K562 (cell line): Measurements from ENCODE around the gene MCM6. TPM values are rescaled to one million over a fixed set of nuclear protein-coding genes. Genes with fewer than 3 reads are reported as not detected.
A peak's percentile ranks its signal among the peaks of the same experiment; 100 is the strongest.

Experiments used
- ATAC-seq: fragments of 200-7000 bp; cut with Tn5 transposase; 3 replicates; pipeline ENCODE4 v1.9.1; 2020; ENCODE audit warnings: moderate library complexity
- BruUV-seq: library from RNA; stranded (reverse); fragments of 400-500 nt; replicated peaks from 2 replicates; lab custom pipeline; 2021; lab: Mats Ljungman, UMichigan
- CTCF ChIA-PET: fragments of 300-600 bp; formaldehyde crosslinking; extraction: SDS; loops from one replicate; lab custom pipeline; 2021; ENCODE audit warnings: low intra/inter-chr PET ratio; lab: Yijun Ruan, JAX
- POLR2A ChIA-PET: fragments of 300-600, 350-650 bp; sonication (Branson Sonifier 250); formaldehyde crosslinking; extraction: SDS; loops from one replicate; lab custom pipeline; 2021; ENCODE audit warnings: antibody characterized with exemption, inconsistent platforms; lab: Yijun Ruan, JAX
- DNase-seq, 4 experiments: peaks; one replicate each; pipeline versions ENCODE4 v3.0.0 to v3.0.0-alpha.2; 2011 to 2018; ENCODE audit warnings: low spot score in 3 of 4, mixed read lengths in 3 of 4; ENCODE audit errors: extremely low read depth in 1 of 4
- FAIRE-seq: peaks from 2 replicates; lab custom pipeline; 2011; peaks lifted over from hg19 to GRCh38; lab: Jason Lieb, UNC
- H2AFZ ChIP-seq: 2 replicates; pipeline ENCODE4 v1.6.0; 2011; ENCODE audit warnings: low read depth, low read length, control low read depth, inconsistent platforms
- H3K27ac ChIP-seq: fragments of 200-600 bp; 3 replicates; pipeline ENCODE4 v1.8.0; 2011; ENCODE audit warnings: low read depth, mild to moderate bottlenecking, control low read depth, inconsistent platforms, low read length, moderate library complexity, mixed read lengths; ENCODE audit errors: extremely low read depth
- H3K27me3 ChIP-seq, 2 experiments: fragments of 300-600 bp in 1 of 2; 2 replicates in 1 of 2; 3 replicates in 1 of 2; pipeline versions ENCODE4 v1.6.0 to v1.8.0; 2011; ENCODE audit warnings: inconsistent platforms in 2 of 2, low read length in 2 of 2, mild to moderate bottlenecking in 1 of 2, mixed read lengths in 1 of 2, moderate library complexity in 1 of 2; ENCODE audit not compliant: control insufficient read depth in 2 of 2, insufficient read depth in 2 of 2
- H3K36me3 ChIP-seq: fragments of 300-600 bp; 3 replicates; pipeline ENCODE4 v1.8.0; 2011; ENCODE audit warnings: mild to moderate bottlenecking, low read length, inconsistent platforms; ENCODE audit not compliant: control insufficient read depth, insufficient read depth
- H3K4me1 ChIP-seq, 2 experiments: fragments of 200-600 bp in 1 of 2; replicated peaks in 1 of 2; 2 replicates in 1 of 2; 3 replicates in 1 of 2; pipeline versions ENCODE4 v1.5.1 to v1.8.0; 2011; ENCODE audit warnings: inconsistent platforms in 2 of 2, low read length in 2 of 2, mild to moderate bottlenecking in 1 of 2, mixed read lengths in 1 of 2, moderate library complexity in 1 of 2; ENCODE audit not compliant: control insufficient read depth in 2 of 2, insufficient read depth in 2 of 2
- H3K4me2 ChIP-seq: 2 replicates; pipeline ENCODE4 v1.6.1; 2011; ENCODE audit warnings: low read length, control low read depth, inconsistent platforms, mixed read lengths; ENCODE audit not compliant: insufficient read depth
- H3K4me3 ChIP-seq: fragments of 200-600 bp; sonication (generic), shearing (Covaris generic); 2 replicates; pipeline ENCODE4 v1.5.1; 2016; ENCODE audit warnings: control low read depth, inconsistent platforms
- H3K79me2 ChIP-seq: fragments of 200-600 bp; 3 replicates; pipeline ENCODE4 v1.8.0; 2011; ENCODE audit warnings: low read length, inconsistent platforms; ENCODE audit not compliant: control insufficient read depth, insufficient read depth
- H3K9ac ChIP-seq, 2 experiments: 2 replicates each; pipeline versions ENCODE4 v1.6.0 to v1.6.1; 2011; ENCODE audit warnings: low read depth in 2 of 2, low read length in 2 of 2, control low read depth in 1 of 2, inconsistent platforms in 1 of 2, mild to moderate bottlenecking in 1 of 2, mixed read lengths in 1 of 2; ENCODE audit not compliant: insufficient read depth in 1 of 2
- H3K9me1 ChIP-seq: one replicate; pipeline ENCODE4 v1.6.0; 2011; ENCODE audit warnings: inconsistent platforms, mild to moderate bottlenecking, low read length, moderate library complexity; ENCODE audit not compliant: control insufficient read depth, insufficient read depth
- H3K9me3 ChIP-seq: replicated peaks from 2 replicates; pipeline ENCODE4 v1.5.1; 2011; ENCODE audit warnings: low read depth, low read length, inconsistent platforms; ENCODE audit not compliant: control insufficient read depth, insufficient read depth
- H4K20me1 ChIP-seq: replicated peaks from 2 replicates; pipeline ENCODE4 v1.6.1; 2011; ENCODE audit warnings: low read length, inconsistent platforms, mixed read lengths; ENCODE audit not compliant: control insufficient read depth, insufficient read depth
- HOXB6 ChIP-seq: fragments of 250-450 bp; sonication (Bioruptor Pico); IDR thresholded peaks from 2 replicates; pipeline ENCODE4 v1.5.1; 2022; ENCODE audit warnings: mild to moderate bottlenecking, borderline replicate concordance
- MYBL2 ChIP-seq, 2 experiments: fragments of 450-650 bp in 1 of 2; sonication (generic) in 1 of 2; formaldehyde crosslinking in 1 of 2; IDR thresholded peaks; 2 replicates each; pipeline versions ENCODE4 v1.6.1 to v1.8.1; 2017 to 2022; ENCODE audit warnings: borderline replicate concordance in 1 of 2, inconsistent platforms in 1 of 2, low read depth in 1 of 2, mild to moderate bottlenecking in 1 of 2, missing genetic modification reagents in 1 of 2, moderate library complexity in 1 of 2
- POLR2A ChIP-seq: fragments of 450-650 bp; conservative IDR thresholded peaks from 2 replicates; pipeline ENCODE4 v1.6.1; 2016
- TBP ChIP-seq: optimal IDR thresholded peaks from 2 replicates; pipeline ENCODE3; 2011; ENCODE audit warnings: low read depth, low read length, improper control_type of control experiment
- ZNF717 ChIP-seq: fragments of 250-450 bp; sonication (Bioruptor Pico); IDR thresholded peaks from 2 replicates; pipeline ENCODE4 v1.5.0; 2021
- WGBS: fragments of 100-300 bp; shearing (Covaris generic); methylation state at CpG from one replicate; pipeline ENCODE4 v1.1.6; 2016; ENCODE audit warnings: low coverage, mixed read lengths; ENCODE audit not compliant: insufficient coverage; ENCODE audit errors: missing lambda C conversion rate; 5-methylcytosine and 5-hydroxymethylcytosine counted together
- in situ Hi-C: fragments of 300-500 bp; cut with MboI; formaldehyde crosslinking; loops from 4 replicates; pipeline ENCODE4 v1.15.0; 2018; ENCODE audit warnings: inconsistent platforms, mixed read lengths
- intact Hi-C: fragments of 100-400 bp; cut with micrococcal nuclease; formaldehyde crosslinking; loops from 2 replicates; pipeline ENCODE4 v1.14.2; 2022
- polyA plus RNA-seq, 8 experiments: library from polyadenylated mRNA; depleted of rRNA in 4 of 8; stranded (reverse) in 5 of 8; unstranded in 3 of 8; fragments of >200 nt; fragmentation: Nextera tagmentation in 2 of 8; fragmentation: Illumina TruSeq in 1 of 8; extraction: Ambion mirVana in 2 of 8; extraction: Trizol in 1 of 8; gene quantifications; 2 replicates each; pipeline versions ENCODE4 v1.2.1 to v1.2.3, GENCODE V29; 2011 to 2014; ENCODE audit warnings: inconsistent platforms in 1 of 8, missing spikeins in 1 of 8
- total RNA-seq, 7 experiments: library from RNA; depleted of rRNA in 6 of 7; stranded (reverse); fragments of >200 nt in 6 of 7; fragmentation: Illumina TruSeq in 2 of 7; extraction: Trizol in 2 of 7; gene quantifications; 2 replicates each; pipeline versions ENCODE4 v1.2.1 to v1.2.3, GENCODE V29; 2011 to 2021; ENCODE audit warnings: low replicate concordance in 1 of 7
- TF ChIP-seq, protein P1 (sequence below): fragments of 450-650 bp; conservative IDR thresholded peaks from 2 replicates; pipeline ENCODE4 v1.6.1; 2016; ENCODE audit warnings: missing genetic modification characterization, low read depth, mild to moderate bottlenecking, control low read depth, missing compliant biosample characterization
- TF ChIP-seq, protein P2 (sequence below): IDR thresholded peaks from 2 replicates; pipeline ENCODE4 v1.6.1; 2011; ENCODE audit not compliant: insufficient read length; ENCODE audit errors: extremely low read depth

The MCM6 gene
- total and polyA plus RNA-seq, 9 of the 15 experiments (the other 6 are each of a cell fraction or from before 2014, with no cell fraction given): 42.6 to 133 (median 82.4) TPM

- no TSS peak for BruUV-seq
Measured at GRCh38 chr2:135870571-135870970, 5.7 kb downstream of the MCM6 start.

DNA sequence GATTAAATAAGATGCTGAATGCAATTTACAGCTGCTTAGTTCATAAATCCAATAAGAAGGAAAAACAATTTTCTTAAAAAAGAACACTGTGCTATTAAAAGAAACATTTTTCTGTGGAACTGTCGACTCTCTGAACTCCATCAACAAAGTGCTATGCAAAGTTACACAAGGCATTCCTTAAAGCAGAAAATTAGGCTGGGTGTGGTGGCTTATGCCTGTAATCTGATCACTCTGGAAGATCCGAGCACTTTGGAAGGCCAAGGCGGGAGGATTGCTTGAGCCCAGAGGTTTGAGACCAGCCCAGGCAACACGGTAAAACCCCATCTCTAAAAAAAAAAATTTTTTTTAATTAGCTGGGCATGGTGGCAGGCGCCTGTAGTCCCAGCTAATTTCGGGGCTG, 13.0 kb downstream of the MCM6 start:
- Histone ChIP-seq H3K9ac (no peak overlapping the region), H2AFZ (no peak overlapping the region), H3K9me3 (no peaks in the 10 kb centered on the region), H3K27ac (no peak overlapping the region), H3K4me2 (no peak overlapping the region), H3K36me3 (peaks cover 90% of the 10 kb centered on the region), H3K79me2 (0 out of 3 replicates have a peak, but pooled peaks cover 3% of the 10 kb centered on the region), H4K20me1 (no peaks in the 10 kb centered on the region), H3K4me1 (no peaks in the 10 kb centered on the region), H3K9me1 (no peaks in the 10 kb centered on the region), H3K4me3 (no peak overlapping the region), H3K27me3 (no peaks in the 10 kb centered on the region)
- BruUV-seq: no TSS peak
- 83% methylated on average over 6 of the region's 6 CpGs for WGBS
- in situ Hi-C loops: no loop called here
- FAIRE-seq (no peak), DNase-seq (no peak), ATAC-seq (no peak)
- intact Hi-C loops: loop anchor here (10.0 kb wide), 1 partner anchor 328 kb away; the partner anchor contains the start of genes R3HDM1 and ZRANB3
- ChIA-PET CTCF (no interaction called here), POLR2A (interaction anchor here (1.3 kb wide), 1 partner anchor 13 kb away, joined by 4 read pairs; the partner anchor contains the start of gene MCM6)
- TF ChIP-seq, protein P1, sequence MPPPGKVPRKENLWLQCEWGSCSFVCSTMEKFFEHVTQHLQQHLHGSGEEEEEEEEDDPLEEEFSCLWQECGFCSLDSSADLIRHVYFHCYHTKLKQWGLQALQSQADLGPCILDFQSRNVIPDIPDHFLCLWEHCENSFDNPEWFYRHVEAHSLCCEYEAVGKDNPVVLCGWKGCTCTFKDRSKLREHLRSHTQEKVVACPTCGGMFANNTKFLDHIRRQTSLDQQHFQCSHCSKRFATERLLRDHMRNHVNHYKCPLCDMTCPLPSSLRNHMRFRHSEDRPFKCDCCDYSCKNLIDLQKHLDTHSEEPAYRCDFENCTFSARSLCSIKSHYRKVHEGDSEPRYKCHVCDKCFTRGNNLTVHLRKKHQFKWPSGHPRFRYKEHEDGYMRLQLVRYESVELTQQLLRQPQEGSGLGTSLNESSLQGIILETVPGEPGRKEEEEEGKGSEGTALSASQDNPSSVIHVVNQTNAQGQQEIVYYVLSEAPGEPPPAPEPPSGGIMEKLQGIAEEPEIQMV (tag): no peak
- TF ChIP-seq MYBL2 (IDR thresholded peaks at IDR 0.05; ENCODE audit: low read depth) (no peak), MYBL2 (CRISPR knock-in tag; IDR thresholded peaks at IDR 0.05; ENCODE audit: borderline replicate concordance) (no peak), TBP (no peak), ZNF717 (CRISPR knock-in tag) (no peak)
- TF ChIP-seq, protein P2, sequence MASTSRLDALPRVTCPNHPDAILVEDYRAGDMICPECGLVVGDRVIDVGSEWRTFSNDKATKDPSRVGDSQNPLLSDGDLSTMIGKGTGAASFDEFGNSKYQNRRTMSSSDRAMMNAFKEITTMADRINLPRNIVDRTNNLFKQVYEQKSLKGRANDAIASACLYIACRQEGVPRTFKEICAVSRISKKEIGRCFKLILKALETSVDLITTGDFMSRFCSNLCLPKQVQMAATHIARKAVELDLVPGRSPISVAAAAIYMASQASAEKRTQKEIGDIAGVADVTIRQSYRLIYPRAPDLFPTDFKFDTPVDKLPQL: no peak

More at GRCh38 chr2:135870571-135870970, 5.7 kb downstream of the MCM6 start:
- 90% methylated on average over 1 of the region's 1 CpG for WGBS
- Histone ChIP-seq H3K4me2 (no peak overlapping the region), H3K27ac (no peak overlapping the region), H3K27me3 (no peaks in the 10 kb centered on the region), H3K9ac (no peak overlapping the region), H3K4me3 (no peak overlapping the region), H3K9me3 (no peaks in the 10 kb centered on the region), H2AFZ (no peak overlapping the region), H4K20me1 (0 out of 2 replicates have a peak, but pooled peaks cover 5% of the 10 kb centered on the region), H3K79me2 (peaks cover 47% of the 10 kb centered on the region), H3K36me3 (peaks cover 89% of the 10 kb centered on the region), H3K9me1 (peaks cover 3% of the 10 kb centered on the region), H3K4me1 (peaks cover 2 to 12% of the 10 kb centered on the region in 2 experiments; a peak in 4 of 5 replicates)
- DNase-seq (no peak), ATAC-seq (no peak), FAIRE-seq (no peak)
- ChIA-PET CTCF (no interaction called here), POLR2A (interaction anchor here (0.6 to 1.2 kb wide), 2 partner anchors 11 to 90 kb away, joined by 3 read pairs; no protein-coding TSS in a partner anchor)
- TF ChIP-seq POLR2A (0 out of 2 replicates have a peak, but pooled peaks have one; percentile 16), HOXB6 (CRISPR knock-in tag) (no peak)
- intact Hi-C loops: no loop called here
- in situ Hi-C loops: no loop called here
